Measurements from ENCODE around the gene TIMM9.

- TF ChIP-seq, protein P1, sequence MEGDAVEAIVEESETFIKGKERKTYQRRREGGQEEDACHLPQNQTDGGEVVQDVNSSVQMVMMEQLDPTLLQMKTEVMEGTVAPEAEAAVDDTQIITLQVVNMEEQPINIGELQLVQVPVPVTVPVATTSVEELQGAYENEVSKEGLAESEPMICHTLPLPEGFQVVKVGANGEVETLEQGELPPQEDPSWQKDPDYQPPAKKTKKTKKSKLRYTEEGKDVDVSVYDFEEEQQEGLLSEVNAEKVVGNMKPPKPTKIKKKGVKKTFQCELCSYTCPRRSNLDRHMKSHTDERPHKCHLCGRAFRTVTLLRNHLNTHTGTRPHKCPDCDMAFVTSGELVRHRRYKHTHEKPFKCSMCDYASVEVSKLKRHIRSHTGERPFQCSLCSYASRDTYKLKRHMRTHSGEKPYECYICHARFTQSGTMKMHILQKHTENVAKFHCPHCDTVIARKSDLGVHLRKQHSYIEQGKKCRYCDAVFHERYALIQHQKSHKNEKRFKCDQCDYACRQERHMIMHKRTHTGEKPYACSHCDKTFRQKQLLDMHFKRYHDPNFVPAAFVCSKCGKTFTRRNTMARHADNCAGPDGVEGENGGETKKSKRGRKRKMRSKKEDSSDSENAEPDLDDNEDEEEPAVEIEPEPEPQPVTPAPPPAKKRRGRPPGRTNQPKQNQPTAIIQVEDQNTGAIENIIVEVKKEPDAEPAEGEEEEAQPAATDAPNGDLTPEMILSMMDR (IDR thresholded peaks at IDR 0.05; ENCODE audit: low read depth, low read length, poor library complexity, severe bottlenecking) = no peak
- TF ChIP-seq EZH2phosphoT487 (IDR thresholded peaks at IDR 0.05; ENCODE audit: borderline replicate concordance, low read length) = no peak
These were observed 12.5 kb downstream of the TIMM9 start for GRCh38 chr14:58414845-58415244.

Measured in DOHH2 (cell line).